ENCODE data around the gene TST.

The TST gene

DNA sequence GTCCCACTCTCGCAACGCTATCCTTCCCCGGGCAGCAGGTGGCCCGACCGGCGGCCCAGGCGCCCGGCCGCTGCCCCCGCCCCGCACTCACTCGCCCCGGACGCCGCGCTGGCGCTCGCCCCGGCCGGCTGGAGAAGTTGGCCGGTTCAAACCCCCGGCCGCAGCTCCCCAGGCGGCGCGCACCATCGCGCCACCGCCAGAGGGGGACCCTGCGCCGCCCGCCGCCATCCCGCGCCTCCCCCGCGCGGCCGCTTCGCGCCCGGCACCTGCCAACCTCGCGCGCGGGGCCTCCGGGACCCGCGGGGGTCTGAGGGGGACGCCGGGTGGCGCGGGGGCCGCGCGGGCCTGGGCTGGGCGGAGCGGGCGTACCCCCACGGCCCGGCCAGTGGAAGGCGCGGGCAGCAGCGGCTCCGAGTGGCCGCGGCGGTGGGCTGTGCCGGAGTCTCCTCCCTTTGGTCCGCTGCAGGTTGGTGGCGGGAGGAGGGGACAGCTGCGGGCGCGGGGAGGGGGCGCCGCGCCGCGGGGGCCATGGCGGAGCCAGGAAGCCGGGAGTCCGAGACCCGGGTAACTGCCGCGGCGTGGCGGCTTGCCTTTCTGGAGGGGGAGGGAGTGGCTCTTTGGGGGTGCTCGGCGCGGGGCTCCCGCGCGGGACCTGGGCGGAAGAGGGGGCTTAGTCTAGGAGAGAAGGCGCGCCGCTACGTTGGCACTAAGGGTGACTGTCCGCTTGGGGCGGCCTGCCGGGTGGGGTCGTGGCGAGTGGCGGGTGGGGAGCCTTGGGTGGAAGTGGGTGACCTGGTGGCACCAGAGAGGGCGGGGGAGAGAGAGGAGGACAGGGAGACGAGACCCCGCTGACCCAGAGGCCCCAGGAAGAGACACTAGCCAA lies at the start of gene TST, which contains the start of gene MPST:
TSS of gene TST (minus strand) at position 139 of the 883 bp plus-strand sequence. CDS start 715 bp downstream, outside the sequence.
TSS of gene MPST (plus strand) at position 434 of the 883 bp plus-strand sequence. CDS start at position 529, 95 bp downstream.
- peak; percentile 77 for DNase-seq

DNA sequence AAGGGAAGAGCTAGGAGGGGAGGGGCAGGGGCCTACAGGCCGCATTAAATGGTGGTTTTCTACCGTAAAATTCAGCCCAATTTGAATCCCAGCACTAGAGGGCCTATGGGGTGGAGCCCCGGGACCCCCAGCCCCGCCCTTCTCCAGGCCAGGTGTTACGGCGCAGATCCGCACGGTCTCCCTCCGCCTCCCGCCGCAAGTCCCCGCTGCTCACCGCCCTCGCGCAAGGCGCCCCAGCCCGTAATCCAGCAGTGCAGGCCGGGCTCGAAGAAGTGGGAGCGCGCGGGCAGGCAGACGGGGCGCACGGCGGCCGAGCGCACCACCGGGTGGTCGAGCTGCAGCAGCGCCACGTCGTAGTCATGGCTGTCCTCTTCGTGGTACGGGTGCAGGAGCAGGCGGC lies 49.6 kb upstream of the TST start:
- DNase-seq = no peak

GRCh38 chr22:37067428-37067827 lies 48.2 kb upstream of the TST start:
- no peak for DNase-seq

DNA sequence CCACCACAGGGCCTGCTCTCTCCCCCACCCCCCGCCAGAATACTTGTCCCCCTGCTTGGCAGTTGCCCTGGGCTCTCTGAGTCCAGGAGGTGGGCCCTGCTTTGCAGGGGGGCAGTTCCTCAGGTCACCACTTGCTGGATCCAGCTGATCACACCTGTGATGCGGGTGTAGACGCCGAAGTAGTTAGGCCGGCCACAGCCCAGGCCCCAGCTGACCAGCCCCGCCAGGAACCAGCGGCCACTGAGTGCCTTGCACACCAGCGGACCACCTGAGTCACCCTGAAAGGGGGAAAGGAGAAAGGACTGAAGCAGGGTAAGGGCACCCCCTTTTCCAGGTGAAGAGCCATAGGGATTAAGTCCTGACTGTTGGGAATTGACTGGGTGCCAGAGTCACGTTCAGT lies 46.7 kb upstream of the TST start:
- DNase-seq = no peak

GRCh38 chr22:37065180-37065579 lies 45.9 kb upstream of the TST start:
- no peak for DNase-seq

DNA sequence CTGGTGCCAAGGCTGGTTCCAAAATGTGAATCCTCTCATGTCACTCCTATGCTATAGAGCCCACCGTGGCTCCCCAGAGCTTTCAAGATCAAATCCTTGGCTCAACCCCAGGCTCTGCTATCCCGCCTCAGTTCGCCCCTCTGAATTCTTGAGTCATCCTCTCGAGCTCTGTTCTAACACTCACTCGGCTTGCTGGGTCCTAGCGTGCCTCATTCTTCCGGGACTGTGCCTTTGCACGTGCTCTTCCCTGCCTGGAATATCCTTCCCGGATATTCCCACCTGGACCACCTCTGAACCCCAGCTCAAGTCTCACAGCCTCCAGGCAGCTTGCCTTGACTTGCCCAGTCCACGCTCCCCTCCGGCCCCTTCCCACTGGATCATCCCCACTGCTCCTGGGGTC lies 45.3 kb upstream of the TST start:
- DNase-seq = no peak

- DNase-seq = no peak
Observed at GRCh38 chr22:37063431-37064420, 44.5 kb upstream of the TST start.

- DNase-seq = no peak
Observed at GRCh38 chr22:37062702-37063381, 43.6 kb upstream of the TST start.

- DNase-seq = no peak
Observed at GRCh38 chr22:37062376-37062675, 43.1 kb upstream of the TST start.

GRCh38 chr22:37061611-37062375 lies 42.5 kb upstream of the TST start:
- no peak for DNase-seq

DNA sequence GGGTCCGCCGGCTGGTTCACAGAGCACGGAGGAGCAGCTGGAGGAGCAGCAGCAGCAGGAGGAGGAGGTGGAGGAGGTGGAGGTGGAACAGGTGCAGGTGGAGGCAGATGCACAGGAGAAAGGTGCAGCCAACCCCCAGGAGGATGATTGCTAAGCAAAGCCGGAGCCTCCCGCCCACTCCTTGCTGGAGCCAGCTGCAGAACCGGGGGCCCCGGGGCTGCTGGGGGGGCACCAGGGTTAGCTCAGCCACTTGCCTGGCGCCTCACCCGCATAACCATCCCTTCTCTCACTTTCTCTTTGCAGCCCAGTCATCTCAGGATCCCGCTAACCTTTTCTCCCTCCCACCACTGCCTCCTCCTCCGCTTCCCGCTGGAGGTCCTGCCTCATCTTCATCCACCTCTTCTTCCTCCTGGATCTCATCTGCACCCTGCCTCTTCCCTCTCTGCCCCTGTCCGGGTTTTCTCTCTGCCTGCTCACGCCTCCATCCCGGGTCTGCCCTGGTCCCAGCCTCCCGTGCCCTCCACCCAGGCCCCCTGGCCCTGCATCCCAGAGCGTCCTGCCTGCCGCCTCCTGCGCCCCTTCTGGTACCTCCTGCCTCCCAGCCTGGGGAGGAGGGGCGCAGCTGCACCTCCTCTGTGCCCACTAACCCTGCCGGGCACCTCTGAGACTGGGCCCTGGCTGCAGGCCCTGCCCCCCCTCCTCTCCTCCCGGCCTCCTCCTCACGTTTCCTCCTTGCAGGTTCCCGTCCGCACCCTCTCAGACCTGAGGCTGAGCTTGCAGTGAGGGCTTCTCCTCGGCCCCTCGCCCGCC lies 41.8 kb upstream of the TST start:
- peak; percentile 74 for DNase-seq

GRCh38 chr22:37059876-37060449 lies 40.7 kb upstream of the TST start:
- DNase-seq = no peak

GRCh38 chr22:37058917-37059701 lies 39.9 kb upstream of the TST start:
- no peak for DNase-seq

GRCh38 chr22:37057796-37058510 lies 38.7 kb upstream of the TST start:
- DNase-seq = no peak

- no peak for DNase-seq
Observed at GRCh38 chr22:37057226-37057625, 38.0 kb upstream of the TST start.

DNA sequence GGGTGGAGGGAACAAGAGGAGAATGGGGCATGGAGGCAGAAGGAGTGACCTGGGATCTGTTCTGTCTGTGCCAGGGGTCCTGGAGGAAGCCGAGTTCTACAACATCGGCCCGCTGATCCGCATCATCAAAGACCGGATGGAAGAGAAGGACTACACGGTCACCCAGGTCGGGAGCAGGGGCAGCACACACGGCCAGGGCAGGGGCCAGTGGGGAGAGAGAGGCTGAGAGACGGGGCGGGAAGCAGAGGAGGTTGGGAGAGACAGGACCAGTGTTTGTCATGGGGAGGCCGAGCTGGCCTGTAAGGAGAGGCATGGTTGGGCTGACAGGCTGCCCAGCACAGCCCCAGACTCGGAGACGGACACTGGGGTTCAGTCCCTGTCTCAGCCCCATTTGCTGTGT lies 37.0 kb upstream of the TST start:
- DNase-seq = no peak

- no peak for DNase-seq
Observed at GRCh38 chr22:37054600-37055365, 35.5 kb upstream of the TST start.

GRCh38 chr22:37054056-37054395 lies 34.8 kb upstream of the TST start:
- no peak for DNase-seq

Data from activated CD8-positive, alpha-beta memory T cell treated with anti-CD3 and anti-CD28 coated beads for 24 hours (primary cell).